Liver (tissue), 3 donors: ENCODE results near the gene FBXL4.

ENCODE experiments used
- CTCF ChIP-seq: fragments of 150-350 bp; IDR thresholded peaks from 2 replicates; pipeline ENCODE4 v1.5.1; 2017; ENCODE audit warnings: improper control_type of control experiment, low read depth, low read length; ENCODE audit not compliant: missing input control
- TAF1 ChIP-seq: conservative IDR thresholded peaks from 2 replicates; pipeline ENCODE4 v1.6.1; 2016; ENCODE audit warnings: antibody characterized with exemption, mild to moderate bottlenecking
- YY1 ChIP-seq: IDR thresholded peaks from 2 replicates; pipeline ENCODE4 v1.6.1; 2016; ENCODE audit warnings: antibody characterized with exemption, mild to moderate bottlenecking
- donor health status: healthy.
- donor health status: healthy.

GRCh38 chr6:98836025-98836961 is 111.5 kb downstream of the FBXL4 start:
- TF ChIP-seq CTCF (no peak), YY1 (no peak), TAF1 (no peak)
